ENCODE measurements around the gene IGSF8.

GRCh38 chr1:160049101-160049500 lies 49.3 kb downstream of the IGSF8 start:
- TF ChIP-seq EZH2phosphoT487 (IDR thresholded peaks at IDR 0.05; ENCODE audit: insufficient read depth, low read depth) (no peak), EZH2 (IDR thresholded peaks at IDR 0.05; ENCODE audit: insufficient read depth, poor library complexity, severe bottlenecking) (no peak)

Data from GM23248 (cell line).